GM23338 (cell line): ENCODE data around the gene ISCA1.

Experiments used
- EZH2 ChIP-seq: fragments of 200-600 bp; sonication (generic); IDR thresholded peaks from one replicate; pipeline ENCODE4 v1.8.0; 2017; ENCODE audit warnings: antibody characterized with exemption, mild to moderate bottlenecking, low read depth; ENCODE audit not compliant: unreplicated experiment
- TF ChIP-seq, protein P1 (sequence below), 2 experiments: fragments of 200-600 bp in 1 of 2; sonication (generic) in 1 of 2; conservative IDR thresholded peaks; 2 replicates each; pipeline versions ENCODE4 v1.5.1 to v1.6.1; 2016 to 2017; ENCODE audit warnings: antibody characterized with exemption in 2 of 2, low read depth in 2 of 2, mild to moderate bottlenecking in 2 of 2, moderate library complexity in 1 of 2
- TF ChIP-seq, protein P2 (sequence below): IDR thresholded peaks from one replicate; pipeline ENCODE4 v1.6.1; 2018; ENCODE audit warnings: antibody characterized with exemption; ENCODE audit not compliant: unreplicated experiment

DNA sequence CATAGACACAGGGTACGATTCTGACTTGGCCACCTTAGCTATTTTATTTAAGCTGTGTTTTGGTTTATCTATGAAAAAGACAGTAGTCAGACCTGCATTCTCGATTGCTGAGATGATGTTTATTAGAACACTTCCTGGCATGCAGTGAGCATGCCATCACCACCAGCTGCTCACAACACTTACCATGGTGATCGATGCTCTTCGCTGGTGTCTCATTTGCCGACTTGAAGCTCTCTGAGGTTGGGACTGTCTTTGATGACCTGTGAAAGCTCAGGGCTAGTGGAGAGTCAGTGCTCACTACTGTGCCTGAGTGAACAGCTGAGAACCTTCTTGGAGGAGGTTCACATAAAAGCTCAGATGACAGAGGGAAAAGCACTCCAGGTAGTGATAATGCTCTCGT lies 18.5 kb downstream of the ISCA1 start:
- TF ChIP-seq EZH2, result no peak
- TF ChIP-seq, protein P1, sequence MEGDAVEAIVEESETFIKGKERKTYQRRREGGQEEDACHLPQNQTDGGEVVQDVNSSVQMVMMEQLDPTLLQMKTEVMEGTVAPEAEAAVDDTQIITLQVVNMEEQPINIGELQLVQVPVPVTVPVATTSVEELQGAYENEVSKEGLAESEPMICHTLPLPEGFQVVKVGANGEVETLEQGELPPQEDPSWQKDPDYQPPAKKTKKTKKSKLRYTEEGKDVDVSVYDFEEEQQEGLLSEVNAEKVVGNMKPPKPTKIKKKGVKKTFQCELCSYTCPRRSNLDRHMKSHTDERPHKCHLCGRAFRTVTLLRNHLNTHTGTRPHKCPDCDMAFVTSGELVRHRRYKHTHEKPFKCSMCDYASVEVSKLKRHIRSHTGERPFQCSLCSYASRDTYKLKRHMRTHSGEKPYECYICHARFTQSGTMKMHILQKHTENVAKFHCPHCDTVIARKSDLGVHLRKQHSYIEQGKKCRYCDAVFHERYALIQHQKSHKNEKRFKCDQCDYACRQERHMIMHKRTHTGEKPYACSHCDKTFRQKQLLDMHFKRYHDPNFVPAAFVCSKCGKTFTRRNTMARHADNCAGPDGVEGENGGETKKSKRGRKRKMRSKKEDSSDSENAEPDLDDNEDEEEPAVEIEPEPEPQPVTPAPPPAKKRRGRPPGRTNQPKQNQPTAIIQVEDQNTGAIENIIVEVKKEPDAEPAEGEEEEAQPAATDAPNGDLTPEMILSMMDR (conservative IDR thresholded peaks at IDR 0.05; ENCODE audit: low read depth in 2 of 2), result no peak
- TF ChIP-seq, protein P2, sequence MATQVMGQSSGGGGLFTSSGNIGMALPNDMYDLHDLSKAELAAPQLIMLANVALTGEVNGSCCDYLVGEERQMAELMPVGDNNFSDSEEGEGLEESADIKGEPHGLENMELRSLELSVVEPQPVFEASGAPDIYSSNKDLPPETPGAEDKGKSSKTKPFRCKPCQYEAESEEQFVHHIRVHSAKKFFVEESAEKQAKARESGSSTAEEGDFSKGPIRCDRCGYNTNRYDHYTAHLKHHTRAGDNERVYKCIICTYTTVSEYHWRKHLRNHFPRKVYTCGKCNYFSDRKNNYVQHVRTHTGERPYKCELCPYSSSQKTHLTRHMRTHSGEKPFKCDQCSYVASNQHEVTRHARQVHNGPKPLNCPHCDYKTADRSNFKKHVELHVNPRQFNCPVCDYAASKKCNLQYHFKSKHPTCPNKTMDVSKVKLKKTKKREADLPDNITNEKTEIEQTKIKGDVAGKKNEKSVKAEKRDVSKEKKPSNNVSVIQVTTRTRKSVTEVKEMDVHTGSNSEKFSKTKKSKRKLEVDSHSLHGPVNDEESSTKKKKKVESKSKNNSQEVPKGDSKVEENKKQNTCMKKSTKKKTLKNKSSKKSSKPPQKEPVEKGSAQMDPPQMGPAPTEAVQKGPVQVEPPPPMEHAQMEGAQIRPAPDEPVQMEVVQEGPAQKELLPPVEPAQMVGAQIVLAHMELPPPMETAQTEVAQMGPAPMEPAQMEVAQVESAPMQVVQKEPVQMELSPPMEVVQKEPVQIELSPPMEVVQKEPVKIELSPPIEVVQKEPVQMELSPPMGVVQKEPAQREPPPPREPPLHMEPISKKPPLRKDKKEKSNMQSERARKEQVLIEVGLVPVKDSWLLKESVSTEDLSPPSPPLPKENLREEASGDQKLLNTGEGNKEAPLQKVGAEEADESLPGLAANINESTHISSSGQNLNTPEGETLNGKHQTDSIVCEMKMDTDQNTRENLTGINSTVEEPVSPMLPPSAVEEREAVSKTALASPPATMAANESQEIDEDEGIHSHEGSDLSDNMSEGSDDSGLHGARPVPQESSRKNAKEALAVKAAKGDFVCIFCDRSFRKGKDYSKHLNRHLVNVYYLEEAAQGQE, result no peak
